Right lung (tissue), 5 donors: Measurements from ENCODE around the gene LRRC7. TPM values are rescaled to one million over a fixed set of nuclear protein-coding genes. Genes with fewer than 3 reads are reported as not detected.
"Not testable (repeated sequence)": the region's sequence is repeated elsewhere in the genome, so short reads cannot be mapped to it uniquely, and the experiment has no call there.

Experiments
- DNase-seq, 2 donors: peaks; one replicate each; pipeline ENCODE4 v3.0.0-alpha.2; 2013
- polyA plus RNA-seq, 5 donors: library from polyadenylated mRNA; unstranded; fragments of 120-200 nt; gene quantifications; one replicate each; pipeline versions ENCODE4 v1.2.1 to v1.2.3, GENCODE V29; 2013; ENCODE audit warnings: inconsistent platforms in 1 of 5, low replicate concordance in 1 of 5; ENCODE audit not compliant: insufficient read length in 5 of 5, insufficient read depth in 1 of 5

The LRRC7 gene
- polyA plus RNA-seq, 5 donors, result 4.4 to 6.4 (median 5.5) TPM

- DNase-seq, result no peak
These were observed 470.3 kb downstream of the LRRC7 start for GRCh38 chr1:70038025-70038424.

GRCh38 chr1:70039485-70039884 lies 471.8 kb downstream of the LRRC7 start:
- no peak for DNase-seq

DNA sequence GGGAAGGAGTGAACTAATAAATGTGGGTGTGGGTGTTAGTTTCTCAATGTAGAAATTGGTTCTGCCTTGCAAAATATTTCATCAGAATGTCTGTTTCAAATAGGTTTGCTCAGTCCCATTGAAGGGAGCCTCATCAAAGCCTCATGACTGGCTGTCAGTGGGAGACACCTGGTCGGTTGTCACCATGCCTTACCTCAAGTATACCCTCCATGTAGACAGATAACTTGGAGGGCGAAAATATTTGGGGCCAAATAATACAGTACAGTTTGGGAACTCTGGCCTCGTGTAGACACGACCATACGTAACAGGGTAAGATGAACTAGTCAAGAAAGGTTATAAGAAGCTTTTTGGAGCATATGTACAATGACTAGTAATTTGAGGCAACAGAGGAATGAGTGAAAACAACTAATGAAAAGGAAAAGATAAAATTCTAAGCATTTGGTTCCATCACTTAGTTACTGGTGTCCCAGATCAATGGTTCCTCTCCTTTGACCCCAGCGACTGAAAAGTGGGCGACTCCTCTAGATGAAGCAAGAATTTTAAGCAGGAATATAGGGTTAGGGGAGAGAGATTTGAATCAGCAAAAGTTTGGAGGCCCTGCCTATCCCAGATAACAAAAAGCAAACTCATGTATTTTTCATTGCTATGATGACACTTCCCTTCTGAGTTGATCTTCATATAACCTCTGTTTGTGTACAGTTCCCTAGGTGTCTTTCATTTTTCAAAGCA lies 473.8 kb downstream of the LRRC7 start:
- no peak for DNase-seq

DNA sequence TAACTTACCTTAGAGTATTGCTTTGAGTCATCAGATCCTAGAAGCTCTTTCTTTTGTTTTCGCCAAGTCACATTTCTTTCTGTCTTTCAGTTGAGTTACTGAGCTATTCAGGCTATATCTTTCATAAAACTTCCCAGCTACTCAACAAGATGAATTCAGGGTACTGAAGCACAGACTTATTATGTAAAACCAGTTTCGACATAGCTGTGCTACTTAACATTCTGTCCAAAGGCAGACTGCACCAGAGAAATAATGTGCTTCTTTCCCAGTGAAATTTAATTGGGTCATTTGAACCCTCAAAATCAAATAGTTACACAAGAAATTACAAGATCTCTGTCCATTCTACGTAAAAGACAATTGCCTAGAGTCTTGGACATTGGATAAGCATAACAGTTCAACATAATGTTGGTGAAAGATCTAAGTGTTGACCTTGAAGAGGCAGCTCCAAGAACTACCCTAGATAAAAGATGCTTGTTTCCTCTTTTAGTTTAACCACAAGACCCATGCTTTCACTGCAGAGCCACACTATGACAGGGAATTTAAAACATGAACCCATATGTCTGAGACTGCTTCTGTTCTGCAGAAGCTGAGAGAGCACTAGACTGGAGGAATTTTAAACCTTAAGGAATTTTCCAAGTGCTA lies 474.5 kb downstream of the LRRC7 start:
- DNase-seq, result no peak

GRCh38 chr1:70043804-70044203 lies 476.1 kb downstream of the LRRC7 start:
- no peak for DNase-seq

- DNase-seq, result no peak
These were observed 477.1 kb downstream of the LRRC7 start for GRCh38 chr1:70044832-70045231.

DNA sequence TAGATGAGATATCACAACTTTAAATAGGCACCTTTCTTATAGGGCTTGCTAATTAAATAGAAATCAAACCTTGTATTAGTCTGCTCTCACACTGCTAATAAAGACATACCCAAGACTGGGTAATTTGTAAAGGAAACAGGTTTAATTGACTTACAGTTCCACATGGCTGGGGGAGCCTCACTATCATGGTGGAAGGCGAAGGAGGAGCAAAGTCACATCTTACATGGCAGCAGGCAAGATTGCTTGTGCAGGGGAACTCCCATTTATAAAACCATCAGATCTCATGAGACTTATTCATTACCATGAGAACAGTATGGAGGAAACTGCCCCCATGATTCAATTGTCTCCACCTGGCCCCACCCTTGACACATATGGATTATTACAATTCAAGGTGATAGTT lies 477.9 kb downstream of the LRRC7 start:
- not testable (repeated sequence) for DNase-seq

GRCh38 chr1:70048336-70049094 lies 480.8 kb downstream of the LRRC7 start:
- no peak for DNase-seq

- DNase-seq, result no peak
These were observed 484.2 kb downstream of the LRRC7 start for GRCh38 chr1:70051926-70052325.

GRCh38 chr1:70057500-70057899 lies 489.8 kb downstream of the LRRC7 start:
- DNase-seq, result no peak

DNA sequence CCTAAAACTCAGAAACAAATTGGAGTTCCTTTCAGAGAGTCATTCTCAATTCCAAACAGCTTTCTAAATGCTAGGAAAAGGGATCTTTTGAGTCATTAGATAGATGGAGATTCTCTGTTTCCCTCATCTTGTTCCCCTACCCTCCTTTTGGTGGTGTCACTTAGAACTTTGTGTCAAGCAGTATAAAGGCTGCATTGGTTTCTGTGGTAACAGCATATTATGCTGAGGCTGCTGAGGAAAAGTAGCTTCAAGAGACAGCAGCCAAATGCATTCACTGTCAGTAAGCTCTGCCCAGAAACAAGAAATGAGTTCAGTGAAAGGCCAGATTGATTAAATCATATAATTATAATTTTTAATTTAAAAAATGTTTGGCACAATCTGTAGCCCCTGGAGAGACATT lies 493.5 kb downstream of the LRRC7 start:
- peak; percentile 56 to 68 for DNase-seq

GRCh38 chr1:70063861-70064260 lies 496.1 kb downstream of the LRRC7 start:
- DNase-seq, result no peak

GRCh38 chr1:70066711-70067110 lies 499.0 kb downstream of the LRRC7 start:
- no peak for DNase-seq

DNA sequence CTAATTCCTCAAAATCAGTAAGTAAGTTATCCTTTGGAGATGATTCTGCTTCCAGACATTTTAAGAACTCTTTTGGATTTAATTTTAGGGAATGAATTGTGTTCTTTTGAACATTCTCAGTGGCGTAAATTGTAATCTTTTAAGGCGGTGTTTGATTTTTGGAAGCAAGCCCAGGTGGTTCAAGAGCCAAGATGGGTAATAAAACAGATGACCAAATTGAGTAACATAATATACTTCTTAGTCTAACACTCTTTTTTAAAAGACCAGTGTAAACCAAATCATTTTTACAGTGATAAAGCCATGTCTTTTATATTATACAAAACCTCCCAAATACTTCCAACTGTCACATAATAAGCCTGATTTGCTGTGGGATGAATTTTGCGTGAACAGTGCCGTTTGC lies 503.9 kb downstream of the LRRC7 start:
- peak; percentile 72 to 78 for DNase-seq

GRCh38 chr1:70072231-70072751 lies 504.6 kb downstream of the LRRC7 start:
- peak in 1 of 2 donors; percentile 25 for DNase-seq

- no peak for DNase-seq
These were observed 508.0 kb downstream of the LRRC7 start for GRCh38 chr1:70075761-70076160.

- no peak for DNase-seq
These were observed 509.3 kb downstream of the LRRC7 start for GRCh38 chr1:70077066-70077465.

- no peak for DNase-seq
These were observed 511.8 kb downstream of the LRRC7 start for GRCh38 chr1:70079546-70079945.

- DNase-seq, result no peak
These were observed 515.8 kb downstream of the LRRC7 start for GRCh38 chr1:70083519-70083918.

GRCh38 chr1:70084314-70084915 lies 516.7 kb downstream of the LRRC7 start:
- DNase-seq, result no peak

GRCh38 chr1:70085521-70085920 lies 517.8 kb downstream of the LRRC7 start:
- no peak for DNase-seq

DNA sequence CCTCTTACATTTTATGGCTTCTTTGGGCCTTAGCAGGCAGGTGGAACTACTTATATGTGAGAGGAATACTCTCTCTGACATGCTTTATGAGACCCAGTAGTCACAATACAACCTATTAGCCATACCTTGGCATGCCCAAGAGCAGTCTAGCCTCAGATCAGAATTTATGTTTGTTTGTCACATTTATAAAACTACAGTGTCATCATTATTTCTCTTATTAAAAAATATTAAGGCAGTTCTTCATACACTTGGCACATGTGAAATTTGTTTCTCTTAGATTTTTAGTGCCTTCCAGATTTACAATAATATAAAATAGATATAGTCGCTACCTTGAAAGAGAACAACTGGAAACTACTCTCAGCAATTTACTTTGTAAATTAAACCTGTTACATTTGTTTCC lies 519.2 kb downstream of the LRRC7 start:
- no peak for DNase-seq
